T47D (cell line): ENCODE measurements around the gene PER1.

Source experiments
- DNase-seq, 2 experiments: peaks; one replicate each; pipeline versions ENCODE4 v3.0.0 to v3.0.0-alpha.2; 2011 to 2012; ENCODE audit warnings: low read depth in 1 of 2, low spot score in 1 of 2
- JUND ChIP-seq: IDR thresholded peaks from 2 replicates; pipeline ENCODE4 v1.6.1; 2012; ENCODE audit warnings: low read depth
- in situ Hi-C: cut with HindIII; loops from 2 replicates; pipeline ENCODE4 v1.10.0; 2016; ENCODE audit warnings: low sequenced_read_pairs, low pct_unique_long_range_greater_than_20kb

The PER1 gene

DNA sequence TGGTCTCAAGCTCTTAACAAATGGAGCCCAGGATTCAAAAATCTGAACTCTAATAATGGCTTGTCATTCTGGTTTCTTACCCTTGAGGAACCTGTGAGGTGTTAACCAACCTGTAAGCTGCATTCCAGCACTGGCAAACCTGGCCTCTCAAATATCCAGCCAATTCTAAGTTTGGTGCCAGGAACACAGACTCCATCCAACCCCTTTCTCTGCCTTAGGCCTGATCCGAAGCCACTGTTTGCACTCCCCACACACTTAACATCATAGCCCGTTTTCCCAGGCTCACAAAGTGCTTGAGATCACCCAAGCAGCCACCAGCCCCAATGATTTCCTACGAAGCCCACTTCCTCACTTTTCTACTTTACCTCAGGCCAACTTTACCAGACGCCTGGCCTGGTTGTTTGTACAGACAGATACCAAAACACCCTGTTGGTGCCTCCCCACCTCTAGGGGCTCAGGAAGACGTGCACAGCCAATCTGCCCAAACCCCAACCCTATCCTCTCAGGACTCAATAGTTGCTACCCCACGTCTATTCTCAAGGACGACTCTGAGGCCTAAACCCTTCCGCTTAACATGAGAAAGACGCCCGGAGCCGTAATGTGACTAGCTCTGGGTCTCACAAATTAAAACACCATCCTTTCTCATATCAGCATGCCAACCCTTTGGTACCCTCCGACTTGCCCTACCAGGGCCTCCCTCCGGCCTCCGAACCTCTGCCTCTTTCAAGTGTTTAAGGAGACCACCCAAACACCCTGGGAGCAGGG is 3.2 kb upstream of the PER1 start:
- TF ChIP-seq JUND: no peak
- DNase-seq: peak in 1 of 2 experiments; percentile 90
- in situ Hi-C loops: no loop called here

DNA sequence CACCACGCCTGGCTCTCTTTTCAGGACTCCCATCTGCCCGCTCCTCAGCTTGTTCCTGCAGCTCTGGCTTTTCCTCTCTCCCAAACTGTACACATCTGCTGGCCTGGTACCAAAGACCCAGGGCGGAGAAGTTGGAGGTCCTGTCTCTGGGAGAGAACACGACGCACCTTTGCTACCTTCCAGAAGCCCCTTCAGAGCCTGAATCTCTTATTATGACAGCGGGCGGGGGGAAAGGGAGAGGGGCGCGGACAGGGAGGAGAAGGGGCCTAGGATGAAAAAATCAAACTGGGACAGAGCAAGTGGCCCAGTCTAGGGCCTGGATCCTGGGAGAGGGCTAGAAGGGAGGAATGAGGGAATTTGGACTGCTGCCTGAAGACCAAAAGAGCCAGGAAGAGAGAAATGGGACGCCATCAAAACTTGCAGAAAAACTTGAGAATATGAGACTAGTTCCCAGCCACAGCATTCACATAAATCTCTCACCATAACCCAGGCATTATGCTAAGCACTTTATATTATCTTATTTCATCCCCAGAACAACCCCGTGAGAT is 2.5 kb upstream of the PER1 start:
- TF ChIP-seq JUND: no peak
- in situ Hi-C loops: no loop called here
- DNase-seq: no peak

DNA sequence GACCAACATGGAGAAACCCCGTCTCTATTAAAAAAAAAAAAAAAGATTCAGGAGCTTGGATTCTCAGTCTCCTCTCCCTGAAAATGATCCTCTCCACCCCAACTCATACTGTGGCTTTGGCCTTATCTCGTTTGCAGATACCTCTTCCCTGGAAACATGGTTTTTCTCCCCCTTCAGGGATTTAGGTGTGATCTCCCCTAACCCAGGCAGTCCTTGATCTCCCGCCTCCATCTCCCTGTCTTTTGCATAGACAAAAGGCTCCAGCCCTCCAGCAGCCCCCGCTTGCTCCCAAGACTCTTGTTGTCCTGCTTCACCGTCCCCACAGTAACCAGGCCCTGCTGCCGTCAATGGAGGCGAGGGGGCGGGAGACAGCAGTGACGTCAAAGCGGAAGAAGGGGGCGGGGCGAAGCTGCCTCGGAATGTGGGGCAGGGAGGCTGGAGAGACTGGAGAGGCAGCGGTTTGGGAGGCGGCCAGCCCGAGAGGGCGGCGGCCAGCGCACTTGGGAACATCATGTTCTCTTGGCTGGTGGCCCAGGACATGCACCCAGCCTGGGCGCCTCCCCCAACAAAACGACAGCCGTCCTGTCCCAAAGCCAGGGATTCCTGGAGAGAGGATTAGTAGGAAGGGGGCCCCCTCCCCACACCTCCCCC is 1.9 kb upstream of the PER1 start:
- in situ Hi-C loops: no loop called here
- TF ChIP-seq JUND: no peak
- peak; percentile 64 to 95 for DNase-seq

DNA sequence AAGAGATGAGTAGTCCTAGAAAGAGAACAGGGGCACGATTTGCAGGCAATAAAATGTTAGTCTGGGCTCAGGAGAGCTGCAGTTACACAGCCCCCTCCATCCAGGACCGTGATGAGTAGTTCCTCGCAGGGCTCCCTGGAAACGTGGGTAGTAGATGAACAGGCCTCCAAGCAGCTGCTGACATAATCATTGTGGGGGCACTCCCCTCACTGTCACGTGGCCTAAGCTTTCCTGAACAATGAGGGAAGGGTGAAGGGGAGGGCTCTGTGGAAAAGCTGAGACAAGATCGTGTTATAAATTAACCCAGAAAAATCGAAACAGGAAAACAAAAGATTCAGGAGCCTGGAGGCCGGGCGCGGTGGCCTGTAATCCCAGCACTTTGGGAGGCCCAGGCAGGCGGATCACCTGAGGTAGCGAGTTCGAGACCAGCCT is 1.3 kb upstream of the PER1 start:
- no peak for DNase-seq
- in situ Hi-C loops: no loop called here
- no peak for TF ChIP-seq JUND

DNA sequence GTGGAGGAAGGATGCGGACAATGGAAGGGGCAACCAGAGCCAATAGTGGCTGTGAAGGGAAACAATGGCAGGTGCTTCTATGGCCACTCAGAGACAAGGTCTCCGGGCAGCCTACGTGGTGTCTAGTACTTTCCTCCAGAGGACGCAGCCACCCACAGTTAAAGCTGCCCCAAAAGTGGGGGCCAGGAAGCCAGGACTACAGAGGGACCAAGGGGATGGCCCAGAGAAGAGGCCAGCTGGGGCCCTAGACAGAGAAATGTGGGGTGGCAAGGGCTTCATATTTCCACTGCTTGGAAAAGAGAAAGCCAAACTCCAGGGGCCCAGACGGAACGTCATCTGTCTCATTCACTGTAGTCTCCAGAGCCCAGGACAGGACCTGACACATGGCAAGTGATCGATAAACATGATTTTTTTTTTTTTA is 837 bp upstream of the PER1 start:
- in situ Hi-C loops: no loop called here
- TF ChIP-seq JUND: no peak

DNA sequence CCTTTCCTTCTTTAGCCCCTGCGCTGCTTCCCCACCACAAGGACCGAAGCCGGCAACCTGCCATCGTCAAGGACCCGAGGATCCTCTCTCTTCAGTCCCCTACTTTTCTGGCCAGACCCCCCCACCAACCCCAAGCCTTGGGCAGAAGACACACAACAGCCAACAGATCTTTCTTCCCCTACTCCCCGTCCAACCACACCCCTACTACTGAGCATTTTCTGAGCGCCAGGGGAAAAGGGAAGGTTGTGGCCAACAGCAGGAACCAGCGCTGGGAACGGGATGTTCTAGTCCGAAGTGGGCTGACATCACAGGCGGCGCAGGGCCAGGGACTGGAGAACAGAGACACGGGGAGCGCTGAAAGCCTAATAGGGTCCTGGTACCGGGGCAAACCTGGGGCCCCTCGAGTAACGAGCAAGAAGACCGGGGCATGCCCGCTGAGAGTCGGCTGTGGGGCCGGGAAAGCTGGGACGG is 528 bp downstream of the PER1 start:
- in situ Hi-C loops: no loop called here
- no peak for TF ChIP-seq JUND
- DNase-seq: peak in 1 of 2 experiments; percentile 37

More for the DNA sequence above, 837 bp upstream of the PER1 start:
- DNase-seq: no peak

DNA sequence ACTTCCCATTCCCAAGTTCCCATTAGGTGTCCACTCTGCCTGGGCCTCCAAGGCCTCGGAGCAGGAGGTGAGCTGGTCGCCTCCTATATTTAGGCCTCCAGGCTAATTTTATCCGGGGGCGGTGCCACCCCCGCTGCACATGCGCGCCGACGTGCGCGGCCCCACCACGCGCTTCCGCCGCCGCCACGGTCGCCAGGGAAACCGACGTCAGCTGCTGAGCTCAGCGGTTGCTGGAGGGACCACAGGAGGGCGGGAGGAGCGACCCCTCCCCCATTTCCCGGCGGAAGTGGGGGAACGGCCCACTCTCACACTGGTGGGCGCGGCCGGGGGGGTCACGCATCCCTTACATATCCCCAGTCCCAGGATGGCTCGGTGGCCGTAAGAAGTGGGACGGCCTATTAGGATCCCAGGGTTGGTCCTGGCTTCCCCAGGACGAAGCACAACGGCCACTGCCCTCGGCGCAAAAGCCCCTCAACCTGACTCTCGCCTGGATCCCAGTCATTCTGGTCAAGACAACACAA is 1.0 kb downstream of the PER1 start:
- no peak for DNase-seq
- in situ Hi-C loops: no loop called here
- TF ChIP-seq JUND: no peak

DNA sequence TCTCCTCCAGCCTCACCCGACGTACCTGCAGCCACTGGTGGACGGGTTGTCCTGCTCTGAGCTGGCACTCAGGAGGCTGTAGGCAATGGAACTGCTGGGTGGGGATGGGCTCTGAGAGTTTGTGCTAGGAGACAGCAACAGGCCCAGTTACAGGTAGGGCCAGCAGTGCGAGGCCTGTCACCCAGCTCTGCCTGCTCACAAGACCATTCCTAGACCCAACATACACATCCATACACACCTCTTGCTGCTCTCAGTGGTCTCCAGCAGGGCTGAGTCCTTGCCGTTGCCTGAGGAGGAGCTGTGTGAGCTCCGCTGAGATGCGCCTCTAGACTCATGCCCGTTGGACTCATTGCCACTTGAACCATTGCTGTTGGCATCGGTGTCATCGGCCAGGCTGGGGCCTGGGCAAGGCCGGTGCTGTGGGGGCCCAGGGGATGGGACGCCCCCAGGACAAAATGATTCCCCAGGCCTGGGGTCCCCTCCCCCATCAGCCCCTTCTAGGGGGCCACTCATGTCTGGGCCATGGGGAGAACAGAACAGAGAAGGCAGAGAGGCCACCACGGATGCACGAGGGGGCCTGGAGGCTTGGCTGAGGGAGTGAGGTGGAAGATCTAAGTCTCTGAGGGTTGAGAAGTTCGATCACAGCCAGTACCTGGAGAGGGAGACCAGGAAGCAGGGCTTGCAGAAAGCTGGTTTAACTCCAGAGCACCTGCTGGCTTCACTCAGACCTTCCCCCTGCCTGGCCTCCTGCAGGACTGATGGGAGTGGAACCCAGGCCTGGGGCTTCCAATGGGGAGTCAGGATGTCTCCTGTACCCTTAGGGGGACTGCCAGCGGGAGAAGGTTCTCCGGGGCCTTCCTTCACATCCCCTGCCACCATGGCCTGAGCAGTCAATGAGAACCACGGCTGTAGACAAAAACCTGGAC is 1.7 kb downstream of the PER1 start:
- TF ChIP-seq JUND: no peak

DNA sequence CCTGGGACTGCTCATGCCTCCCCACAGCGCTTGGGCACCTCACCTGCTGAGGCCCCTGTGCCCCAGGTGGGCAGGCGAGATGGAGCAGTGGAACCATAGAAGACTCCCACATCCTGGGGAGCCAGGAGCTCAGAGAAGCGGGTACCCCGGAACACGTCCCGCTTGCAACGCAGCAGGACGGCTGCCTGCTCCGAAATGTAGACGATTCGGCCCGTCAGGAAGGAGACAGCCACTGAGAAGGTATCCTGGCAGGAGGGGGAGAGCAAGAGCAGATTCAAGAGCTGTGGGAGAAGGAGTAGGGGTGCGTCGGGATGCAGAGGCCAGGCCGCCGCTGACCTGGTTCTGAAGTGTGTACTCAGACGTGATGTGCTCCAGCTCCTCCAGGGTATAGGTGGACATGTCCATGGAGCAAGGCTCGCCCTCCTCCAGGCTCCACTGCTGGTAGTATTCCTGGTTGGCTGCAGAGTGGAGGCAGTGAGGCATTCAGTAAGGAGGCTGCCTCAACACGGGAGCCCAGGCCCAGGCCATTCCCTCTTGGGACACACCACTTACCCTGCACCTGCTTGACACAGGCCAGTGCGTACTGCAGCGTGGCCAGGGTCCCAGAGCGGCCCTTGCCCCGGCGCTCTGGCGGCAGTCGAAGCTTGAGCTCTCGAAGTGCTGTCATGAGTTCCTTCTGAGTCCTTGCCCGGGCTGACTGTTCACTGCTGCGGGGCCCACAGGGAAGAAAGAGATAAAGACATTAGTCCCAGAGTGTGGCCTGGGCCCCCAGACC is 2.6 kb downstream of the PER1 start:
- in situ Hi-C loops: no loop called here
- TF ChIP-seq JUND: no peak
- no peak for DNase-seq

More for the DNA sequence above, 1.7 kb downstream of the PER1 start:
- no peak for DNase-seq
- in situ Hi-C loops: no loop called here

DNA sequence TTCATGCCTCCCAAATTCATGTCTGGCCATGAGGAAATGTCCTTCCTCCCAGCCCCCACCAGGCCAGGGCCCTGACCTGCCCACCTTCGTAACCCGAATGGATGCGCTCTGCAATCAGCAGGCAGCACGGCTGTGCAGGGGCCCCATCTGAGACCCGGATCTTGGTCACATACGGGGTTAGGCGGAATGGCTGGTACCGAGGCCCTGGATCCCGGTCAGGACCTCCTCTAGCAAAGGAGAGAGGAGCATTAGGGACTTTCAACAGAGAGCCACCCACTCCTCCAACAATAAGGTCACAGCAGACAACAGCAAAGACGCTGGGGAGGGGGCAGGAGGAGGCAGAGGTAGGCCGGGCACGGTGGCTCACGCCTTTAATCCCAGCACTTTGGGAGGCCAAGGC is 3.6 kb downstream of the PER1 start:
- no peak for TF ChIP-seq JUND
- in situ Hi-C loops: no loop called here
- no peak for DNase-seq

DNA sequence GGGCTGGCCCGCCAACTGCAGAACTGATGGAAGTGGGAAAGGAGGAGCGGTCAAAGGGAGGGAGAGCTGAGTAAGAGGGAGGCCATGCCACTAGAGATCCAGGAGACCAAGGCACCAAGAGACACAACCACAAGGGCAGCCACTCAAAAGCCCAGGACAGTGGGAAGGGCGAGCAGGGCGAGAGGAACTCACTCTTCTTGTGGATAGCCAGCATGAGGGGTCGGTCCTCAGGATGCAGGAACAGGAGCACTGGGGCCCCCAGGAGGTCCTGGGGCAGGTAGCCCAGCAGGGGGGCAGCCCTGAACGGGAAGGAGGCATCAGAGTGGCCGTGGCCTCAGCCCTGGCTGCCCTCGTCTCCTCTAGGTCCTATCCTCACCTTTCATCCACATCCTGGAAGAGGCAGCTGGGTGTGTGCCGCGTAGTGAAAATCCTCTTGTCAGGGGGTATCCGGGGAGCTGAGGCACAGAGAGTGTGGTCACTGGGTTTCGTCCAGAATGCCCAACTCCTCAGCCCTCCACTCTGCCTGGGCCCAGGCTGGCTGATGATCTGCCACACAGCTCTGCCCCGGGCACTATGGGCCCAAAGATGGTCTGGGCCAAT is 4.3 kb downstream of the PER1 start:
- no peak for DNase-seq
- TF ChIP-seq JUND: no peak
- in situ Hi-C loops: no loop called here
